DND-41 (cell line): Measurements from ENCODE around the gene PDE1A.

Experiments used
- ATAC-seq: fragments of 200-7000 bp; cut with Tn5 transposase; 3 replicates; pipeline ENCODE4 v1.9.1; 2021; ENCODE audit warnings: low read depth; ENCODE audit not compliant: insufficient read depth
- DNase-seq: peaks from one replicate; pipeline ENCODE4 v3.0.0-alpha.2; 2020
- H2AFZ ChIP-seq: 2 replicates; pipeline ENCODE4 v1.6.0; 2012; ENCODE audit warnings: low read depth, low read length
- H3K27ac ChIP-seq: 2 replicates; pipeline ENCODE4 v1.5.1; 2012; ENCODE audit warnings: low read length, inconsistent platforms
- H3K27me3 ChIP-seq: fragments of 200-600 bp; sonication (generic); 2 replicates; pipeline ENCODE4 v1.6.0; 2012; ENCODE audit warnings: low read length, mild to moderate bottlenecking, inconsistent platforms; ENCODE audit not compliant: insufficient read depth, poor library complexity
- H3K36me3 ChIP-seq: 2 replicates; pipeline ENCODE4 v1.5.1; 2012; ENCODE audit warnings: low read length, inconsistent platforms; ENCODE audit not compliant: insufficient read depth
- H3K4me1 ChIP-seq: 2 replicates; pipeline ENCODE4 v1.5.1; 2012; ENCODE audit warnings: mild to moderate bottlenecking, low read length; ENCODE audit not compliant: insufficient read depth
- H3K4me2 ChIP-seq: 2 replicates; pipeline ENCODE4 v1.6.0; 2012; ENCODE audit warnings: mild to moderate bottlenecking, moderate library complexity, low read length, inconsistent platforms; ENCODE audit not compliant: insufficient read depth
- H3K4me3 ChIP-seq, 2 experiments: fragments of 200-600 bp in 1 of 2; shearing (Covaris generic) in 1 of 2; 2 replicates each; pipeline ENCODE4 v1.5.1; 2012 to 2016; ENCODE audit warnings: inconsistent platforms in 2 of 2, low read length in 2 of 2, mild to moderate bottlenecking in 2 of 2, low read depth in 1 of 2, moderate library complexity in 1 of 2
- H3K79me2 ChIP-seq: 2 replicates; pipeline ENCODE4 v1.6.0; 2012; ENCODE audit warnings: low read length, inconsistent platforms; ENCODE audit not compliant: insufficient read depth
- H3K9ac ChIP-seq: 2 replicates; pipeline ENCODE4 v1.6.0; 2012; ENCODE audit warnings: low read depth, mild to moderate bottlenecking, inconsistent platforms, low read length, moderate library complexity
- H3K9me3 ChIP-seq: 2 replicates; pipeline ENCODE4 v1.5.1; 2012; ENCODE audit warnings: low read length, moderate library complexity, mild to moderate bottlenecking, inconsistent platforms; ENCODE audit not compliant: insufficient read depth, severe bottlenecking
- H4K20me1 ChIP-seq: 2 replicates; pipeline ENCODE4 v1.6.0; 2012; ENCODE audit warnings: low read length; ENCODE audit not compliant: insufficient read depth
- CTCF ChIP-seq: IDR thresholded peaks from 2 replicates; pipeline ENCODE4 v1.5.1; 2012; ENCODE audit warnings: borderline replicate concordance, low read length, moderate library complexity, mild to moderate bottlenecking; ENCODE audit not compliant: poor library complexity, severe bottlenecking; ENCODE audit errors: extremely low read depth
- EZH2 ChIP-seq: IDR thresholded peaks from 3 replicates; pipeline ENCODE4 v1.6.1; 2012; ENCODE audit warnings: borderline replicate concordance, low read depth, mild to moderate bottlenecking, moderate library complexity, low read length, inconsistent platforms; ENCODE audit not compliant: severe bottlenecking

The PDE1A gene

GRCh38 chr2:182345384-182345783 is 81.5 kb downstream of the PDE1A start:
- H3K9ac ChIP-seq = no peak overlapping the region
- H3K36me3 ChIP-seq = no peaks in the 10 kb centered on the region
- H4K20me1 ChIP-seq = no peaks in the 10 kb centered on the region
- H3K4me3 ChIP-seq = no peak overlapping the region
- no peaks in the 10 kb centered on the region for H3K79me2 ChIP-seq
- H3K9me3 ChIP-seq = no peaks in the 10 kb centered on the region
- no peaks in the 10 kb centered on the region for H3K4me1 ChIP-seq
- H3K27ac ChIP-seq = no peak overlapping the region
- TF ChIP-seq CTCF (no peak), EZH2 (no peak)
- peaks cover 3% of the 10 kb centered on the region for H3K27me3 ChIP-seq
- H2AFZ ChIP-seq = no peak overlapping the region
- H3K4me2 ChIP-seq = no peak overlapping the region
- no peak for DNase-seq
- ATAC-seq = no peak

DNA sequence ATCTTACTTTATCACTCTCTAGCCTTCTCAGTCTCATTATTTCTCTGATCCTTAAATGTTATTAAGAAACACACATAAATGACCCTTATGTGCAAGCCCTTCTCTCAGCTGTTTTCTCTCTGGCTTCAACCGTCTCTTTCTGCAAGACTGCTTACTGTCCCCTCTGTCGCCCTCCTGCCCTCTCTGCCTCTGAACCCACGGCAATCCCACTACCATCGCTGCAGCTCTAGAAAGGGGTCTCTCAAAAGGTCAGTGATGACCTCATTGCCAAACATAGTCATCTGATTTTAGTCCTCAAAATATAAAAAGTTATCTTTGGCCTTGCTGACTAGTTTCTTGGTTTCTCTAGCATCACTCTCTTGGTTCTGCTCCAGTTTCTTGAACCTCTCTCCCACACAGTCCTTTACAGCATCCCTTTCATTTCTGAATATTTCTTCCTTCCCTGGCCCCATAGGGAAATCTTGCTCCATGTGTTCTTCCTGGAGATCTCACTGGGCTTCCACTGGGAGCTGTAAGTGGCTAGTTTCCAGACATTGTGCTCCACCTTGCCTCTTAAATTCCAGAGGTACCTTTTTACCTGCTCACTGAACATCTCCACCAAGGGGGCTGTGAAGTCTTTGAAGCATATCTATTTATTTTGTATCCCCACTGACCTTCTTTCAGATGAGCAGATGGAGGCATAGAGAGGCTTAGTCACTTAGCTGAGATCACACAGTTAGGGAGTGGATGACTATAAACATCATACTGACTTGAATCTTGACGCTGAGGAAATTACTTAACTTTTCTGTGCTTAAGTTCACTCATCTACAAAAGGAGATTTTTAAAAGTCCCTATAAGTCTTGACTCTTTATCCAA is 96.2 kb downstream of the PDE1A start:
- Histone ChIP-seq H3K27ac (no peak overlapping the region), H2AFZ (no peak overlapping the region), H3K4me3 (no peak overlapping the region), H3K79me2 (no peaks in the 10 kb centered on the region), H3K4me1 (no peaks in the 10 kb centered on the region), H3K9me3 (no peaks in the 10 kb centered on the region), H3K9ac (no peak overlapping the region), H3K36me3 (no peaks in the 10 kb centered on the region), H4K20me1 (no peaks in the 10 kb centered on the region), H3K4me2 (no peak overlapping the region), H3K27me3 (peaks cover 4% of the 10 kb centered on the region)
- DNase-seq (no peak), ATAC-seq (no peak)
- TF ChIP-seq EZH2 = no peak
- no peak for TF ChIP-seq CTCF

DNA sequence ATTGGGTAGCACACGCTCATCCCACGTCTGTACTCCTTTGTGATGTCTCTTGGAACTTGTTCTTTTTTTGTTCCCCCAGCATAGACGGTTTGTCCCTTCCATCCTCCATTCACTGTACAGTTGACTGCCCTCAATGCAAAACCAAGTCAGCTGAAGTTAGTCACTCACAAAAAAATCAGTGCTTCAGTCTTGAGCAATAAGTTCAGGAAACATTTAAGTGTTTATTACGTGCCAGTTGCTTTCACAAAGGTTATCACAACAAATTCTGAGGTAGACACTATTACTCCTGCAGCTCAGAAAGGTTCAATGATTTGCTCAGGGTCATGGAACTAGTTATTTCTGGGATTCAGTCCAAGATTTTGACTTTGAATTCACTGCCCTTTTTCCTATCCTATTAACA is 102.2 kb downstream of the PDE1A start:
- H3K9me3 ChIP-seq = no peaks in the 10 kb centered on the region

More for the DNA sequence above, 102.2 kb downstream of the PDE1A start:
- Histone ChIP-seq H2AFZ (no peak overlapping the region), H3K9ac (no peak overlapping the region), H3K4me3 (no peak overlapping the region), H4K20me1 (no peaks in the 10 kb centered on the region), H3K4me1 (no peaks in the 10 kb centered on the region), H3K27me3 (peaks cover 4% of the 10 kb centered on the region), H3K27ac (no peak overlapping the region), H3K36me3 (no peaks in the 10 kb centered on the region), H3K79me2 (no peaks in the 10 kb centered on the region), H3K4me2 (no peak overlapping the region)
- TF ChIP-seq CTCF (no peak), EZH2 (no peak)
- DNase-seq = no peak
- no peak for ATAC-seq
